Keratinocyte (primary cell): ENCODE results near the gene BDP1. TPM values are rescaled to one million over a fixed set of nuclear protein-coding genes. Genes with fewer than 3 reads are reported as not detected.
A peak's percentile ranks its signal among the peaks of the same experiment; 100 is the strongest.
"Not testable (repeated sequence)": the region's sequence is repeated elsewhere in the genome, so short reads cannot be mapped to it uniquely, and the experiment has no call there.

Experiments used
- DNase-seq: peaks from one replicate; pipeline ENCODE4 v3.0.0-alpha.2; 2011; ENCODE audit warnings: low read depth, missing footprints, low spot score
- FAIRE-seq: peaks from 2 replicates; lab custom pipeline; 2011; peaks lifted over from hg19 to GRCh38; lab: Jason Lieb, UNC
- H2AFZ ChIP-seq: 2 replicates; pipeline ENCODE4 v1.6.0; 2012; ENCODE audit warnings: low read length, control low read depth, inconsistent platforms; ENCODE audit not compliant: control insufficient read depth
- H3K27ac ChIP-seq: 2 replicates; pipeline ENCODE4 v1.5.1; 2011; ENCODE audit warnings: low read length; ENCODE audit not compliant: control insufficient read depth, insufficient read depth
- H3K27me3 ChIP-seq: 3 replicates; pipeline ENCODE4 v1.6.0; 2011; ENCODE audit warnings: low read length; ENCODE audit not compliant: control insufficient read depth, insufficient read depth; ENCODE audit errors: extremely low read depth
- H3K36me3 ChIP-seq, 2 experiments: 2 replicates in 1 of 2; 3 replicates in 1 of 2; pipeline ENCODE4 v1.5.1; 2011; ENCODE audit warnings: low read length in 2 of 2, mild to moderate bottlenecking in 1 of 2; ENCODE audit not compliant: control insufficient read depth in 2 of 2, insufficient read depth in 2 of 2; ENCODE audit errors: extremely low read depth in 1 of 2
- H3K4me1 ChIP-seq: 3 replicates; pipeline ENCODE4 v1.5.1; 2011; ENCODE audit warnings: low read length; ENCODE audit not compliant: control insufficient read depth, insufficient read depth; ENCODE audit errors: extremely low read depth
- H3K4me2 ChIP-seq: 3 replicates; pipeline ENCODE4 v1.6.0; 2011; ENCODE audit warnings: low read depth, low read length; ENCODE audit not compliant: control insufficient read depth, insufficient read depth; ENCODE audit errors: extremely low read depth
- H3K4me3 ChIP-seq, 3 experiments: fragments of 200-600 bp in 1 of 3; sonication (generic) in 1 of 3; 2 replicates in 2 of 3; 3 replicates in 1 of 3; pipeline ENCODE4 v1.5.1; 2011 to 2016; ENCODE audit warnings: low read length in 3 of 3, mild to moderate bottlenecking in 3 of 3, control low read depth in 2 of 3, inconsistent platforms in 1 of 3, low read depth in 1 of 3, mixed read lengths in 1 of 3, mixed run types in 1 of 3, moderate library complexity in 1 of 3; ENCODE audit not compliant: control insufficient read depth in 2 of 3, insufficient read depth in 2 of 3; ENCODE audit errors: extremely low read depth in 1 of 3
- H3K79me2 ChIP-seq: 2 replicates; pipeline ENCODE4 v1.6.0; 2012; ENCODE audit warnings: low read length; ENCODE audit not compliant: control insufficient read depth, insufficient read depth
- H3K9ac ChIP-seq: 3 replicates; pipeline ENCODE4 v1.6.0; 2011; ENCODE audit warnings: low read length; ENCODE audit not compliant: control insufficient read depth, insufficient read depth; ENCODE audit errors: extremely low read depth
- H3K9me1 ChIP-seq: 3 replicates; pipeline ENCODE4 v1.6.0; 2011; ENCODE audit warnings: low read length; ENCODE audit not compliant: control insufficient read depth, insufficient read depth; ENCODE audit errors: extremely low read depth
- H3K9me3 ChIP-seq: 2 replicates; pipeline ENCODE4 v1.5.1; 2012; ENCODE audit warnings: low read depth, low read length; ENCODE audit not compliant: control insufficient read depth
- H4K20me1 ChIP-seq: 3 replicates; pipeline ENCODE4 v1.6.0; 2011; ENCODE audit warnings: low read length; ENCODE audit not compliant: control insufficient read depth, insufficient read depth; ENCODE audit errors: extremely low read depth
- CTCF ChIP-seq, 3 experiments: IDR thresholded peaks in 1 of 3; conservative IDR thresholded peaks in 1 of 3; optimal IDR thresholded peaks in 1 of 3; 2 replicates in 2 of 3; 3 replicates in 1 of 3; pipeline versions ENCODE3 to v1.5.1; 2011; ENCODE audit warnings: low read length in 3 of 3, mild to moderate bottlenecking in 3 of 3, moderate library complexity in 2 of 3, control low read depth in 1 of 3, inconsistent platforms in 1 of 3; ENCODE audit not compliant: insufficient read depth in 2 of 3; ENCODE audit errors: extremely low read depth in 1 of 3
- EZH2 ChIP-seq: IDR thresholded peaks from one replicate; pipeline ENCODE4 v1.6.1; 2012; ENCODE audit warnings: inconsistent platforms, mild to moderate bottlenecking, low read length, moderate library complexity
- dilution Hi-C: fragments of 300-500 bp; cut with MboI; formaldehyde crosslinking; loops from one replicate; pipeline ENCODE4 v1.7.0; 2020; ENCODE audit warnings: low sequenced_read_pairs; ENCODE audit not compliant: extremely low pct_ligation_motif_present
- polyA minus RNA-seq, 3 experiments: library from RNA; depleted of rRNA, polyadenylated mRNA; stranded (reverse); fragments of >200 nt; gene quantifications; 1 replicate in 1 of 3; 2 replicates in 1 of 3; 3 replicates in 1 of 3; pipeline ENCODE4 v1.2.3, GENCODE V29; 2011
- polyA plus RNA-seq, 5 experiments: library from polyadenylated mRNA; depleted of rRNA in 3 of 5; stranded (reverse) in 3 of 5; stranded (forward) in 1 of 5; unstranded in 1 of 5; fragments of >200 nt; gene quantifications; 1 replicate in 1 of 5; 2 replicates in 3 of 5; 3 replicates in 1 of 5; pipeline versions ENCODE4 v1.2.1 to v1.2.3, GENCODE V29; 2011 to 2012; ENCODE audit warnings: missing spikeins in 2 of 5, low read depth in 1 of 5, low replicate concordance in 1 of 5

The BDP1 gene
- polyA plus RNA-seq (8.4 to 16.2 TPM (median 10.0 TPM) in 3 replicates), polyA minus RNA-seq (5.5 to 22.7 TPM (median 10.7 TPM) in 3 replicates)
- polyA plus RNA-seq (2011; ENCODE audit: low read depth): 27.4 TPM
- 4.9 and 9.7 TPM in 2 replicates for polyA plus RNA-seq (2011; cell fraction: cytosol; rRNA removed)
- polyA plus RNA-seq (2011; cell fraction: nucleus; rRNA removed): 19.8 and 26.5 TPM in 2 replicates
- 9.4 and 10.9 TPM in 2 replicates for polyA plus RNA-seq (2012; ENCODE audit: low replicate concordance)
- polyA minus RNA-seq (2011; cell fraction: cytosol; rRNA and poly(A)+ RNA removed): 8.1 TPM
- 21.1 and 41.4 TPM in 2 replicates for polyA minus RNA-seq (2011; cell fraction: nucleus; rRNA and poly(A)+ RNA removed)

DNA sequence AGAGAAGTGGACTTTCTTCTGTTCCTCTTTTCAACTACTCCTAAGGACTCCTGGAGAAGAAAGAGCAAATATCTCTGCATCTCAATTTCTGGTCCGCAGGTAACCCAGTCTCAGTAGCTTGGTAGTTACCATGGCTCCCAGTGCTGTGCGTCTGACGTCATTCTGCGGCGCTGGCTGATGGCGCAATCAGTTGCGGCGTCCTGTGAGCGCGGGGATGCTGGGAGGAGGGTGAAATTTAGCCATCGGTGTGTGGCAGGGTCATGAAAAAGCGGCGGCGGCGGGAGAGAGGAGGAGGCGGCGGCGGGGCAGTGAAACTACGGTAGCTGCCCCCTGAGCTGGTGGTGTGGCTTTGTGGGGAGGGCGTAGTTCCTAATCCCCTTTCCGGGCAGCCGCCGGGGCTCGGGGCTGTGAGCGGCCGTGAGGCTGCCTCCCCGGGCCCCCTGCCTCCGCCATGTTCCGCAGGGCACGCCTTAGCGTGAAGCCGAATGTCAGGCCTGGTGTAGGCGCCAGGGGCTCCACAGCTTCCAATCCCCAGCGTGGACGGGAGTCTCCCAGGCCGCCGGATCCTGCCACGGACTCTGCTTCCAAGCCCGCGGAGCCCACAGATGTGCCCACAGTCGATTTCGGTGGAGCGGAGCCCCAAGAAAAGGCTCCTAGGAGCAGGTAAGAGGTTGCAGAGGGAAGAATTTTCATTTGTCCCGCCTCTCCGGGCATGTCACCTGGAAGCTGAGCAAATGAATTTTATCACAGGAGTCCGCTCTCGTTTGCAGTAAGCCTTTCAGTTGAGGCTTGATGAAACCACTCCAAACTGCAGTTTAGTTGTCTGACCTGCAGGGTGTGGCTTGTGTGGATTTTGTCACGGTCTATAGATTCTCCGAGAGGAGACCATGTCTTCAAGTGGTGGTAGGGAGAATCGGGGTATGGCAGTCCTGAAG, at the start of gene BDP1:
Gene BDP1 (plus strand): TSS at position 225 of the 935 bp plus-strand sequence. CDS start 227 bp downstream, at position 452.
- Histone ChIP-seq H3K4me1 (peaks cover 12% of the 10 kb centered on the region), H3K4me2 (peak within 1 kb of the TSS; percentile 93), H3K36me3 (peaks cover 4 to 13% of the 10 kb centered on the region in 2 experiments), H3K27me3 (no peaks in the 10 kb centered on the region), H3K79me2 (peaks cover 42% of the 10 kb centered on the region), H3K9me3 (no peaks in the 10 kb centered on the region), H4K20me1 (peaks cover 3% of the 10 kb centered on the region), H3K9me1 (no peaks in the 10 kb centered on the region), H3K9ac (peak within 1 kb of the TSS; percentile 89), H2AFZ (peak within 1 kb of the TSS; percentile 91), H3K27ac (peak within 1 kb of the TSS; percentile 87), H3K4me3 (peak within 1 kb of the TSS; percentile 76 to 95 (median 87))
- peak; percentile 2 to 45 (median 23) for TF ChIP-seq CTCF (optimal IDR thresholded peaks at IDR 0.05 in 1 of 3, IDR thresholded peaks at IDR 0.05 in 1 of 3, conservative IDR thresholded peaks at IDR 0.05 in 1 of 3; ENCODE audit: extremely low read depth in 1 of 3, insufficient read depth in 2 of 3, low read length in 3 of 3)
- TF ChIP-seq EZH2: no peak
- FAIRE-seq (peak; percentile 83), DNase-seq (peak; percentile 28)
- dilution Hi-C loops: no loop called here

- H3K9me1 ChIP-seq, H4K20me1 ChIP-seq, dilution Hi-C loops, H3K4me1 ChIP-seq, H3K27me3 ChIP-seq, H3K27ac ChIP-seq, H3K4me3 ChIP-seq, H3K9me3 ChIP-seq, DNase-seq, H2AFZ ChIP-seq, FAIRE-seq, H3K9ac ChIP-seq, H3K79me2 ChIP-seq, H3K36me3 ChIP-seq, H3K4me2 ChIP-seq: not testable (repeated sequence)
Observed at GRCh38 chr5:71410088-71410487, 45.4 kb upstream of the BDP1 start.

DNA sequence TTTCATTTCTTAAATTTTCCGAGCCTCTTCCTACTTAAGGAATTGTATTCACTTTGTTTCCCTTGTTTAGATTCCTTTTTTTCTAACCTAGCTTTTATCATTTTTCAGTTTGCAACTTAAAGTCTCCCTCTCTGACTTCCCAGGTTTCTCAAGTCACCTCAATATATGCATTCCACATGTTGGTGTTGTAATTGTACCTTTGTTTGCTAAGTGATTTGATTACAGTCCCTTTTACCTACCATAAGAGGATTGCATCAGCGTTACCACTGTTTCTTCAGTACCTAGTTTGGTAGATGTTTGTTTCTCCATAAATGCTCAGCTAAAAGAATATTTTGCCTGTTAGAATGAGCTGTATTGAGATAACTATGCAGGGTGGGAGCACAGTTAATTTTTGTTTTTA, 39.8 kb upstream of the BDP1 start:
- FAIRE-seq, H3K27ac ChIP-seq, H4K20me1 ChIP-seq, H3K4me1 ChIP-seq, H3K4me2 ChIP-seq, H3K9me1 ChIP-seq, H3K79me2 ChIP-seq, DNase-seq, dilution Hi-C loops, H3K9me3 ChIP-seq, H3K36me3 ChIP-seq, H3K9ac ChIP-seq, H3K4me3 ChIP-seq, H2AFZ ChIP-seq, H3K27me3 ChIP-seq: not testable (repeated sequence)

- H3K79me2 ChIP-seq, dilution Hi-C loops, H3K9me1 ChIP-seq, H3K4me2 ChIP-seq, H3K36me3 ChIP-seq, H2AFZ ChIP-seq, H3K27ac ChIP-seq, H3K4me3 ChIP-seq, H3K9me3 ChIP-seq, H3K4me1 ChIP-seq, H4K20me1 ChIP-seq, H3K9ac ChIP-seq, DNase-seq, H3K27me3 ChIP-seq, FAIRE-seq: not testable (repeated sequence)
Observed at GRCh38 chr5:71418026-71418425, 37.4 kb upstream of the BDP1 start.
